HEK293 (cell line): ENCODE results near the gene NBPF6.
"Not testable (repeated sequence)": the region's sequence is repeated elsewhere in the genome, so short reads cannot be mapped to it uniquely, and the experiment has no call there.

Experiments
- SETDB1 ChIP-seq: IDR thresholded peaks from one replicate; pipeline ENCODE4 v1.6.1; 2017; ENCODE audit warnings: mild to moderate bottlenecking, low read length, moderate library complexity, mixed read lengths; ENCODE audit not compliant: insufficient read length
- ZBTB11 ChIP-seq: fragments of 450-650 bp; formaldehyde crosslinking; conservative IDR thresholded peaks from 2 replicates; pipeline ENCODE4 v1.5.1; 2016; ENCODE audit warnings: low read depth, missing biosample characterization, missing genetic modification characterization
- ZBTB21 ChIP-seq: fragments of 450-650 bp; formaldehyde crosslinking; IDR thresholded peaks from 2 replicates; pipeline ENCODE4 v1.5.1; 2017; ENCODE audit warnings: missing biosample characterization, missing genetic modification characterization
- TF ChIP-seq, protein P1 (sequence below): sonication (generic); formaldehyde crosslinking; IDR thresholded peaks from 2 replicates; pipeline ENCODE4 v1.8.1; 2022; ENCODE audit warnings: mild to moderate bottlenecking, moderate library complexity, missing genetic modification reagents

DNA sequence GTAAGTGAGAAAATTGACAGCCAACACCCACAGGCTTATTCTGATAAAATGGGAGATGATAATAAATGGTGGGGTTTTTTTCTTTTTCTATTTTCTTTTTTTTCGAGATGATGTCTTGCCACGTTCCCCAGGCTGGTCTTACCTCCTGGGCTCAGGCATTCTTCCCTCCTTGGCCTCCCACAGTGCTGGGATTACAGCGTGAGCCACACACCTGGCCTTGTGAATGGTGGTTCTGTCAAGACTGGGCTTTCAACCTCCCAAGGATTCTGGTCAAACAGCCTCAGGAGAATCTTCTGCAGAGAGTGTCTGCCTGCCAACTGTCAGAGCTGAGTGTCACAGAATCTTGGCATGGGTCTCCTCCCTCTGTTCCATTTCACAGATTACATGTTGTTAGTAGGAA lies 16.7 kb upstream of the NBPF6 start:
- not testable (repeated sequence) for TF ChIP-seq SETDB1; ZBTB21 (tag by site-specific recombination); ZBTB11 (tag by site-specific recombination)
- TF ChIP-seq, protein P1, sequence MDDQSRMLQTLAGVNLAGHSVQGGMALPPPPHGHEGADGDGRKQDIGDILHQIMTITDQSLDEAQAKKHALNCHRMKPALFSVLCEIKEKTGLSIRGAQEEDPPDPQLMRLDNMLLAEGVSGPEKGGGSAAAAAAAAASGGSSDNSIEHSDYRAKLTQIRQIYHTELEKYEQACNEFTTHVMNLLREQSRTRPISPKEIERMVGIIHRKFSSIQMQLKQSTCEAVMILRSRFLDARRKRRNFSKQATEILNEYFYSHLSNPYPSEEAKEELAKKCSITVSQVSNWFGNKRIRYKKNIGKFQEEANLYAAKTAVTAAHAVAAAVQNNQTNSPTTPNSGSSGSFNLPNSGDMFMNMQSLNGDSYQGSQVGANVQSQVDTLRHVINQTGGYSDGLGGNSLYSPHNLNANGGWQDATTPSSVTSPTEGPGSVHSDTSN (CRISPR knock-in tag) = not testable (repeated sequence)
